Activated CD8-positive, alpha-beta memory T cell treated with anti-CD3 and anti-CD28 coated beads, Interleukin-2, amount 50 U/mL, for 24 hours (primary cell): ENCODE results near the gene MEST.
"Not testable (repeated sequence)": the region's sequence is repeated elsewhere in the genome, so short reads cannot be mapped to it uniquely, and the experiment has no call there.

Experiments
- DNase-seq: peaks from one replicate; pipeline ENCODE4 v3.0.0-alpha.2; 2020; ENCODE audit errors: extremely low read depth

MEST gene, protein sequence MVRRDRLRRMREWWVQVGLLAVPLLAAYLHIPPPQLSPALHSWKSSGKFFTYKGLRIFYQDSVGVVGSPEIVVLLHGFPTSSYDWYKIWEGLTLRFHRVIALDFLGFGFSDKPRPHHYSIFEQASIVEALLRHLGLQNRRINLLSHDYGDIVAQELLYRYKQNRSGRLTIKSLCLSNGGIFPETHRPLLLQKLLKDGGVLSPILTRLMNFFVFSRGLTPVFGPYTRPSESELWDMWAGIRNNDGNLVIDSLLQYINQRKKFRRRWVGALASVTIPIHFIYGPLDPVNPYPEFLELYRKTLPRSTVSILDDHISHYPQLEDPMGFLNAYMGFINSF

DNA sequence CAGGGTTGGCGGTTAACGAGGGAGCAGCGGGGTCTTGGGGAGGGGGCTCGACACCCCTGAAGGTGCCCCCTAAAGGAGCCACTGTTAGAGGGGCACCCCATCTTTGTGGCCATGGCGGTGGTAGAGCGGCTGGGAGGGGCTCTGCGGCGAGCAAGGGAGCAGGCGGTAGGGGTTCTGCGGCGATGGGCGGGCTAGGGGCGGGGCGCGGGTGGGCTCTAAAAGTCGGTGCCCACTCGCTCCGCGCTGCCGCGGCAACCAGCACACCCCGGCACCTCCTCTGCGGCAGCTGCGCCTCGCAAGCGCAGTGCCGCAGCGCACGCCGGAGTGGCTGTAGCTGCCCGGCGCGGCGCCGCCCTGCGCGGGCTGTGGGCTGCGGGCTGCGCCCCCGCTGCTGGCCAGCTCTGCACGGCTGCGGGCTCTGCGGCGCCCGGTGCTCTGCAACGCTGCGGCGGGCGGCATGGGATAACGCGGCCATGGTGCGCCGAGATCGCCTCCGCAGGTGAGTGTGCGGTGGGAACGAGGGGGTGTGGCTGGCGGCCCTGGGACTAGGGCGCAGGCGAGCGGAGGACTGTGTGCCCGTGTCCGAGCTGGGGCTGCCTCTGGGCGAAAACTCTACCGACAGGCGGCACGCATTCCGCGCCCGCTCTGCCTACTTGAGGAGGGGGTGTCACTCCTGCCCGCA lies at the start of gene MEST:
MEST (plus strand) TSS at position 245 of the 682 bp plus-strand sequence; CDS start at position 474, 229 bp downstream.
- no peak for DNase-seq

DNA sequence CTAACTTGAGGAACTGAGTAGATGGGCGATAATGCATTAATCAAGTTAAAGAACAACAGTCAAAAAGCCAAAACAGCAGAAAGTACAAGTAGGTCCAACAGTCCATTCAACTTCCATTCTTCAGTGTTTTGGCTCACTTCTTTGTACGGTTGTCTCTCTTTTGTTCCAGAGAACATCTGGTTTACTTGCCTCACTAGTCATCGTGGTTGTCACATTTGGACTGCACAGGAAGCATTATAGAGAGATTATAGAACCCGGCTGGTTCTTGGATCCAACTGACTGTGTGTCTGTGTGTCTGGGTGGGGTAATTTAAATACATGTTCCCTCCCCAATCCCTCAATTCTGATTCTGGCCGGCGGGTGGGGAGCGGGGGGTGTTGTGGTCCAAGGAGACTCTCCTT lies 49.3 kb upstream of the MEST start:
- no peak for DNase-seq

DNA sequence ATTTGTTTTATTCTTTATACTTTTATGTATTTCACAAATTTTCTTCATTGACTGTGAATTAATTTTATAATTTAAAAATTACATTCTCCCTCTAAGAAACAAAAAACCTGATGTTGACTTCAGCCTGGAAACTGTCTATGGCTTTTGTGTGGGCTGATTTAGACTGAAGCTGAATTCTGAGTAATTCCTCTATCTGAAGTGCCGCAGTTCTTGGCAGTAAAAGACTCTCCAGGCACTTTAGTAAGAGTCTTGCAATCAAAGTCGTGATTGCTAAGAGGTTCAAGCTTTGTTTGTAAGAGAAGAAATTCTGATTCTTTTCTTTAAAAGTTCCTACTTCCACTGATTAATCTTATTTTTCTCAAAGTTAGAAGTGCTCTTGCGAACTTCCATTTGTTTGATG lies 47.7 kb upstream of the MEST start:
- no peak for DNase-seq

DNA sequence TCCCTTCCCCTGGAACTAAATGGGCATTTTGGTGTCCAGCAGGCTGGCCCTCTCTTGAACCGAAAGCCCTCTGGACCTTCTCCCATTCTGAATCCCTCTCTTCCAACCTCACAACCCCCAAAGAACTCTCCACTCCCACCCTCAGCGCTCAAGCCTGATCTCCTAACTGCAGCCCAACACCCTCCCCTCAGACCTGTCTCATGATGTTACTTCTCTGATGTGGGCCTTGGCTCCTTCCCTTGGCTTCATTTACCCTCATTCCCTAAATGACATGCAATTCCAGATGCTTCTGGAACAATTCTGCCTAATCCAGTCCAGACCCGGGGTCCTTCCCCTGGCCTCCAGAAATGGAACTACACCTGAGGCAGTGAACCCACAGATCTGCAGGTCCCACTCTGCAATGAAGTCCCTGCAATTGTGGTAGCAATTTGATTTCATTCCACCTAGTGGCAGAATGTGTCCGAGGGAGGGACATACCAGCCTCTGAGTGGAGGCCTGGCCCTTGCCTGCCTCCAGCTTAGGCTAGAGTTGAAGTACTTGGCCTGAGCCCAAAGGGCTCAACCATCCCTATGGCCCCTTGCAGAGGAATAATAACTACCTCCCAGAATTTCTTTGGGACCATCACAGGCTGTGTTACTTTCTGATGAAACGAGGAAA lies 47.0 kb upstream of the MEST start:
- DNase-seq: no peak

DNA sequence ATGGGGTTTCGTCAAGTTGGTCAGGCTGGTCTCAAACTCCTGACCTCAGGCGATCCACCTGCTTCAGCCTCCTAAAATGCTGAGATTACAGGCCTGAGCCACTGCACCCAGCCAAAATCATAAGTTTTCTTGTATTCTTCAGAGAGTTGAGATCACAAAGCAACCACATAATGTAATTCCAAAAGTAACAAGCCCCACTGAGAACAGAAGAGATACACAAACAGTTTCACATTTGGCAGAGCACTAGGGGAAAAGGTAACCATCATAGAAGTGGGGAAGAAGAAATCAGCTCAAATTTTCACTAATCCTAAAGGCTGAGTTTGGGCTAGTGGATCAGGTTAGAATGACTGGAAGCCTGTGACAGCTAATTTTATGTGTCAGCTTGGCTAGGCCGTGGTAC lies 45.6 kb upstream of the MEST start:
- DNase-seq: no peak

DNA sequence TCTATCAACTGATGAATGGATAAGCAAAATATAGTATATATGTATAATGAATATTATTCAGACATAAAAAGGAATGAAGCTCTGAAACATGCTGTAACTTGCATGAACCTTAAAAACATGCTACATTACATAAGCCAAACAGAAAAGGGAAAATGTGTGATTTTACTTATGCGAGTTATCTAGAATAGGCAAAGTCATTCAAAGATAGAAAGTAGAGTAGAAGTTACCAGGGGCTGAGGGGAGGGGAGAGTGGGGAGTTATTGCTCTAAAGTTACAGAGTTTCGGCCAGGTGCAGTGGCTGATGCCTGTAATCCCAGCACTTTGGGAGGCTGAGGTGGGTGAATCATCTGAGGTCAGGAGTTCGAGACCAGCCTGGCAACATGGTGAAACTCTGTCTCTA lies 40.5 kb upstream of the MEST start:
- not testable (repeated sequence) for DNase-seq

DNA sequence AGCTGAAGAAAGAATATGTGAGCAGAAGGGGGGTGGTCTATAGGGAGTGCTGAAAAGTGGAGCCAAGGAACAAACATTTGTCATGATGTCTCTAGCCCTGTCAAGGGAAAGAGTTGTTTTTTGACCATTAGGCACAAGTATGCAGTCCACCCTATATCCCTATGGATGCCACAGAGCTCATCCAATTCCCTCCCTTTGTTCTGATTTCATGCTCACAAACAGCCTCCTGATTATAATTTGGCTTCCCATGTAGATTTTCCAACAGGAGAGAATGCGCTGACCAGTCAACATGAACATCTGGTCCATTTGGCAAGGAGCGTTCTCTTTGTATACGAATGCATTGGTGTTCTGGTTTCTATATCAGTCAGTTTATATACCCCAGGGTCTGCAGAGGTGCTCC lies 38.9 kb upstream of the MEST start:
- DNase-seq: no peak

DNA sequence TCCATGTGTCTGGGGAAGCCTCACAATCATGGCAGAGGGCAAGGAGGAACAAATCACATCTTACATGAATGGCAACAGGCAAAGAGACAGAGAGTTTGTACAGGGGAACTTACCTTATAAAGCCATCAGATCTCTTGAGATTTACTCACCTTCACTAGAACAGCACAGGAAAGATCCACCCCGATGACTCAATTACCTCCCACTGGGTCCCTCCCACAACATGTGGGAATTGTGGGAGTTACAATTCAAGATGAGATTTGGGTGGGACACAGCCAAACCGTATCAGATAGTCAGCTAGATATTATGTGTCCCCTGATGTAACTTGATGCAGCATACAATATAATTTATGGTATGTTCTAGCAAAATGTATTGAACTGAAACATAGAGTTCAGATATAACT lies 36.9 kb upstream of the MEST start:
- no peak for DNase-seq

DNA sequence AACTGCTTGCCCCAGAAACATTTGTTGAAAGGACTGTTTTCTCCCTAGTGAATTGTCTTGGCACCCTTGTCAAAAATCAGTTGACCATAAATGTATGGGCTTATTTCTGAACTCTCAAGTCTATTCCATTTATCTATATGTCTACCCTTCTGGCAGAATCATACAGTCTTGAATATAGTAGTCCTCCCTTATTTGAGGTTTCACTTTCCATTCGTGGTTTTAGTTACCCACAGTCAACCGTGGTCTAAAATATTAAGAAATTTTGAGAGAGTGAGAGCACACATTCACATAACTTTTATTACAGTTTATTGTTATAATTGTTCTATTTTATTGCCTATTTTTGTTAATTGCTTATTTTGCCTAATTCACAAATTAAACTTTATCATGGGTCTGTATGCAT lies 33.6 kb upstream of the MEST start:
- no peak for DNase-seq

DNA sequence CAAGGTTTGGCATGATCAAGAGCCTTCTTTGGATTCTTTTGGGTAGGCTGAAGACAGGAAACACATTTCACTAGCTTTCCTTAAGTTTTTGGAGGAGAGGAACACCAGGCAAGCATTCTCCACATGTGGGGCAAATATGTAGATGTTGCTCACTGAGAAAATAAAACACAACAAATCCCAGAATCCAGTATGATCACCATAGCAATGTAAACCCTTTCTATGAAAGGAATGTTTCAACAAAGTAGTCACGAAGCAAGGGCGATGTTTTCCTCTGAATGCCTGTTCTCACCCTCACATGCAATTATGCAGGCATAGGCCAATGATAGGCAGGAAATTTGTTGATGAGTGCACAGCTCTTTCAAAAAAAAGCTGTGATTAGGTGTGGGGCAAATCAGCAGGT lies 30.6 kb upstream of the MEST start:
- DNase-seq: no peak

DNA sequence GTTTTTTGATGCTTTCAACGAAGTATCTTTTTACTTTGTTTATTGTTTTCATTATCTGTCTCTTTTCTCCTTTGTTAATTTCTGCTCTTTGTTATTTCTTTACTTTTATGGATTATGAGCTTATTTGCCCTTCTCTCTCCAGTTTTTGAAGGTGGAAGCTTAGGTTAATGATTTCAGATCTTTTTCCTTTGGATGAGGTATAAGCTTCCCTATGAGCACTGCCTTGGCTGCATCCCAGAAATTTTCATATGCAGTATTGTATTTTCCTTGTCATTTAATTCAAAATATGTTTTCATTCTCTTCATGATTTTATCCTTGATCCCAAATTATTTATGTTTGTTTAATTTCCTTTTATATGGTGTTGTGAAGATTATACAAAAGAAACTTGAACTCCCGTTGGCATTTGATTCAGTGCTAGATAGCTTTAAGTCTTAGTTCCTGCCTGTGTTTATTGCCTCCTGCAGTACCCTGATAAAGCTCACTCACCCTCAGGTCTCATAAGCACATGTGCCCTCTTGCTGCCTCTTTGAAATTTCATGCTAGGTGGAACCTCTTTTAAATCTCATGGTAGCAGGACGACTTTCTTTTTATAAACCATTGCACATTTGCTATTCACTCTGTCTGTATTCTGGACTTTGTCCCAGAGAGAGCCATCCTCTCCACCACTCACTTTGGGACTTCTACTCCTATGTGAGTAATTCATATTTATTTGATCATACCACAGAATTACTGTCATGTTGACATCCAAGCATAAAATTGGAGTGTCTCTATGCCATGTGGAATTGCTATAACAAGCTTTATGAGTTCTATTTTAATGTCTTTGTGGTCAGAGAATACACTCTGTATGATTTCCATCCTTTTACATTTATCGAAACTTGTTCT lies 28.1 kb upstream of the MEST start:
- no peak for DNase-seq

DNA sequence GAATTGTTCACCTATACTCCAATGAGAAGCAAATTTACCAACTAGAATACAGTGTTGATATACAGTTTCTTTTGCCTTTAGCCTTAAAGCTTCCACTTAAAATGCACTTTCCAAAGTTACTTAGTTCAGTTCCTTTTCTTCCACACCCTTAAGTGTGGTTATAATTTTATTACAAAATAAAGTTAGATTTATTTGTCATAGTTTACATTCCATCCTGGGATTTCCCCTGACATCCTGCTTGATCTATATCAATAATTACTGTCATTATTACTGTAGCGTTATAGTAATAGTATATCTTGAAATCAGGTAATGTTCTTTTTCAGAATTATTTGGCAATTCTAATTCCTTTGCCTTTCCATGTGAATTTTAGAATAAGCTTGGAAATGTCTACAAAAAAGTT lies 23.3 kb upstream of the MEST start:
- no peak for DNase-seq

DNA sequence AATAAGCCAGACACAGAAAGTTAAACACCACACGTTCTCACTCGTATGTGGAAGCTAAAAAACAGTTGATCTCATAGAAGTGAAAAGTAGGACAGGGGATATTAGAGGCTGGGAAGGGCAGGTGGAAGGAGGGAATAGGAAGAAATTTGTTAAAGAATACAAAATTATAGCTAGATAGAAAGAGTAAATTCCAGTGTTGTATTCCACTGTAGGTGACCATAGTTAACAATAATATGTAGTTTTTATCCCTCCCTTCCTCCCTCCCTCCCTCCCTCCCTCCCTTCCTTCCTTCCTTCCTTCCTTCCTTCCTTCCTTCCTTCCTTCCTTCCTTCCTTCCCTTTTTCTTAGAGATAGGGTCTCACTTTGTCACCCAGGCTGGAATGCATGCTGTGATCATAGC lies 19.9 kb upstream of the MEST start:
- DNase-seq: no peak

DNA sequence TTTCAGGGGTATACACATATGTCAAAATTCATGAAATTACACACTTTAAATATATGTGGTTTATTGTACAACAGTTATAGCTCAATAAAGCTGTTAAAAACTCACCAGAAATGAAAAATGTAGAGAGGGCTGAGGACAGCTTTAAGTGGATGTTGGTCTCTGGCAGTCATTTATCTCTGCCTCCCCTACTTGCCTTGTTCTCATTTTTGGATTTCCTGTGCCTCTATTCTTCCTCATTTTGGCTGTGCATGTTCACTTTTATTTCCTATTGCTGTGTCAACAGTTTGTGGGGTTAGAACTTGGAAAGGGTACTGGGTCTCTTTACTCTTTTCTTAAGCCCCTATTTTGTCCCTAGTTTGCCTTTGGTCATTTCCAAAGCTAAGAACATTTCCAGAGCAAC lies 18.6 kb upstream of the MEST start:
- DNase-seq: no peak

DNA sequence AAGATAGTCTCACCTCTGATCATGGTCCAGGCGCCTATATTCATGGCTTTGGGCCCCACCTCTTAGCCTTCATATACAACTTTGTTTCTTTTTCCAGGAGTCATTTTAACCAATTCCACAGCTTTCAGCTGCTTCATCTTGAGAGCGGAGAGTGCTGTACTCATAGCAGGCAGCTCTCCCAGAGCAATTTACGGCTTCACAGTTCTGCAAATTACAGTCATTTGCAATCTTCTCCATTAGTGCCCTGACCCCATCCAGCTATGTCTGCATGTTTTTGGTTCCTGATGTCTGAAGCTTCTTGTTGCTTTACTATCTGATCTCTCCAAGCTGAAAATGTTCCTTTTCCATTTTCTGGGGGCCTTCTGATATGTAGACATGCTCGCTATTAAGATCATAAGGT lies 18.0 kb upstream of the MEST start:
- DNase-seq: no peak

DNA sequence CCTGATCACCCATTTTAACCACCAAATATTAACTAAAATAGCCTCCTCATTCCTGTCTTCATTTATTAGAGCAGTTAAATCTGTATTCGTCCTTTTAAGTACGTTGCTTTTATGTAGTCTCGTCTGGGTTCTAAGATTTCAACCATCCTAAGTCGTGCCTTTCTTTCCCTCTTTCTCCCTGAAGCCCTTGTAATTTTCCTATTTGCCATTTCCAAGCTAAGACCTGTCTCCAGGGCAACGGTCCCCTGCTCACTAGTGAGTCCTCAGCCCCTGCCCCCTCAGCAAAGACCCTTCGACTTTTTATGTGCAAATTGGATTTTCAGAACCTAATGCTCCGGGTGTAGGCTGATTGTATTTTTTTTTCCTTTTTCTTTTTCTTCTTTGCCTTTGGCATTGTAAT lies 16.1 kb upstream of the MEST start:
- DNase-seq: no peak

DNA sequence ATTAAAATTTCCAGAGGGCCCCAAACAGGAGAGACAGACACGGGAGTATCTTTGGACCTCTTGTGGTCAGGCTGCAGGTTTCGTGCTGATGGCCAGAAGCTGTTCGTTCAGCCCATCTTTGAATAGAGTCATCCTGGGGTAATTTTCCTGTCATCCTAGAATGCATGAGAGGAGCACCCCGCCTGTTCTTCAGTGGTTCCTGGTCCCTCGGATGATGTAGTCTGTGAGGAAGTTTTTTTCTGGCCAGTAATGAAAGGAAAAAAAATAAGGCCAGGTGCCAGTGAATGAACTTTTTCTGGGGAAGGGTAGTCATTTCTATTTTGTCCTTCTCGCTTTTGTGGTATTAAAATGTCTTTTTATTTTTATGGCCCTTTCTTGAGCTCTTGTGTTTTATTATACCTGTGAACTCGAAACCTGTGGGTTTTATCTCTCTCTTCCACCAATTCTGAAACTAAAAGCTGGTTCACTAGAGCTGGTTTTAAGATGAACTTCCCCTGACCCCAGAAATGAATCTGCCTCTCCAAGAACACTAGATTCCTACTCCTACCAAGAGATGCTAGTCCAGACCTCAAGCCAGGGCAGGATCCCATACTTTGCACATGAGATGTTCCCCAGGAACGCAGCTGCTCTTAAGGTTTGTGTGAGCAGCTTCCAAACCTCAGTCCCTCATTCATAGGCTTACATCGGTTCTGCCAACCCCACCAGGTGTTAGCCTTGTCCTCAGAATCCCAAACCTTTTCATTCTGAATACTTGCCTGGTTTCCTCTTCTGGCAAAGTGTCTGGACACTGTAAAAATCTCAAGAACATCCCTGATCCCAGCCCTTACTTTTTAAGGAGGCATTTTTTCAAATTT lies 15.4 kb upstream of the MEST start:
- no peak for DNase-seq

DNA sequence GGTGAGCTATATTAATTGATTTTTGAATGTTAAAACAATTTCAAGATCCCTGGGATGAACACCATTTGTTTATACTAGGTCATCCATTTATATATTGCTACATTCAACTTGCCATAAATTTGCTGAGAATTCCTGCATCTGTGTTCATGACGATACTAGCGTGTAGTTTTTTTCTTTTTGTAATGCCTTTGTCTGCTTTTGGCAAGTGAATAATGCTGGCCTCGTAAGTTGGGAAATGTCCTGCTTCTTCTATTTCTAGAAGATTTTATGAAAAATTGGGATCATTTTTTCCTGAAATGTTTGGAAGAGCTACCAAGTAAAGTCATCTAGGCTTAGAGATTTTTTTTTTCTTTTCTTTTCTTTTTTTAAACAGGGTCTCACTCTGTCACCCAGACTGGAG lies 12.9 kb upstream of the MEST start:
- no peak for DNase-seq

DNA sequence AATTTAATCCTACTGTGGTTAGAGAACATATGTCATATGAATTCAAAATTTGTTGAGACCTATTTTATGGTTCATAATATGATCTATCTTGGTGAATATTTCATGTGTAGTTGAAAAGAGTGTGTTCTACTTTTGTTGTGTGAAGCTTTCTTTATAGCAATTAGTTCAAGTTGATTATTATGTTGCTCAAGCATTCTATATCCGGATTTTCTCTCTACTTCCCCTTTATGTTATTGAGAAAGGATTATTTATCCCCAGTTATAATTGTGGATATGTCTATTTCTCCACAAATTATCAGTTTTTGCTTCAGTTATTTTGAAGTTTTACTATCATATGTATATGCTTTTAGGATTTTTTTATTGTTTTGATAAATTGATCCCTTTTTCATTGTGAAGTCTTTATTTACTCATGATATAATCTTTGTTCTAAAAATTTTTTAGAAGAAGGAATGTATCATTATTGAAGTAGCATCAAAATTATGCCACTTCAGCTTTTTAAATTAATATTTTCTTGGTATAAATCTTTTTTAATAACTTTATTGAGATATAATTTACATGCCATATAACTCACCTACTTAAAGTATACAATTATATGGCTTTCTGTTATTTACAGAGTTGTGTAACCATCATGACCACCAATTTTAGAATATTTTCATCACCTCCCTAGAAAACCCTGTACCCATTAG lies 12.0 kb upstream of the MEST start:
- no peak for DNase-seq

DNA sequence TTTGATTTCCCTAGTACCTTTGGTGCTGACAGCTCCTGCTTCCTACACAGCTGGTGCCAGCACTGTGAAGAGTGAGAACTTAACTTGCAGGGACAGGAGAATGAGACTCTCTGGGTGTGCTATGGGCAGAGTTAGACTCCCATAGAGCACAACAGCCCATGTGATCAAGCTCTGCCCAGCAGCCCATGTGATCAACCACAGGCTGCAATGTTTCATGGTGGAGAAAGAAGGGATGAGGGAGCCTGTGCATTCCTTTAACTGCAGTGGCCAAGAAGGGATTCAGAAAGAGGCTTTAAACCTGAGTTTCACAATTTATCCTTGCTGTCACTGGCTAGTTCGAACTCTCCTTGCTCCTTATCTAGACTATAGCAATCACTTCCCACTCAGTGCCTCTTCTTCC lies 10.0 kb upstream of the MEST start:
- DNase-seq: no peak

DNA sequence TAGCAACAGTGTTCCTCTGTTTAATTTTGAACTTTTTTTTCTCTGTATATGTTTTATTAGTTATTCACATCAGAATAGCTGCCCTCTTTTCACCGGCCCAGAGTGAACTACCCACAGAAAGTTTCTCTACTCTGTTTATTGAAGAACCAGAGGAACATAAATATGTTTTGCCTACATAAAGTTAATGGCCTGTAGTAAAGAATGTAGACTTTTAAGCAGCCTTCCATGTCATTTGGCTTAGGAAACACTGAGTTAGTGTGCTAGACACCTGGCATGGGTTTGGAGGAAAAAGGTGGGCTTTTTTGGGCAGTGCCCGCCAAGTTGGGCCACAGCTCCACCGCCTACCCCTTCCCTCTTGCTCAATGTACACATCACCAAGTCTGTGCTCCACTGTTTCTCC lies 8.9 kb upstream of the MEST start:
- no peak for DNase-seq
